GM12878 (cell line): Measurements from ENCODE around the gene ZFP1. TPM values are rescaled to one million over a fixed set of nuclear protein-coding genes. Genes with fewer than 3 reads are reported as not detected.

Source experiments
- ATAC-seq: fragments of 200-7000 bp; cut with Tn5 transposase; 3 replicates; pipeline ENCODE4 v1.9.1; 2020; ENCODE audit warnings: mild to moderate bottlenecking, moderate library complexity
- BruUV-seq: library from RNA; stranded (reverse); fragments of 400-500 nt; replicated peaks from 2 replicates; lab custom pipeline; 2021; lab: Mats Ljungman, UMichigan
- CTCF ChIA-PET: fragments of 300-600 bp; sonication (Branson Sonifier 250); formaldehyde crosslinking; extraction: SDS; loops from one replicate; lab custom pipeline; 2021; ENCODE audit warnings: inconsistent platforms; lab: Yijun Ruan, JAX
- POLR2A ChIA-PET: fragments of 350-600 bp; formaldehyde crosslinking; extraction: SDS; loops from one replicate; lab custom pipeline; 2021; ENCODE audit warnings: inconsistent platforms; lab: Charles Lee
- RAD21 ChIA-PET: fragments of 300-600 bp; sonication (Branson Sonifier 250); formaldehyde crosslinking; loops from one replicate; lab custom pipeline; 2023; ENCODE audit warnings: antibody characterized with exemption; ENCODE audit not compliant: unreplicated experiment; lab: Charles Lee
- SMC1A ChIA-PET: fragments of 300-600 bp; sonication (Branson Sonifier 250); formaldehyde crosslinking; loops from one replicate; lab custom pipeline; 2023; ENCODE audit not compliant: unreplicated experiment, uncharacterized antibody; lab: Charles Lee
- DNase-seq: peaks from one replicate; pipeline ENCODE4 v3.0.0-alpha.2; 2011; ENCODE audit warnings: low read depth, low spot score
- FAIRE-seq: peaks from 3 replicates; lab custom pipeline; 2011; peaks lifted over from hg19 to GRCh38; lab: Jason Lieb, UNC
- H2AFZ ChIP-seq: 2 replicates; pipeline ENCODE4 v1.6.0; 2011; ENCODE audit warnings: low read depth, low read length, control low read depth; ENCODE audit not compliant: control insufficient read depth
- H3K27ac ChIP-seq: 2 replicates; pipeline ENCODE4 v1.5.1; 2011; ENCODE audit warnings: control low read depth; ENCODE audit not compliant: control insufficient read depth, insufficient read depth
- H3K27me3 ChIP-seq, 2 experiments: replicated peaks in 1 of 2; 2 replicates each; pipeline versions ENCODE4 v1.6.0 to v1.6.1; 2011; ENCODE audit warnings: low read length in 1 of 2; ENCODE audit not compliant: control insufficient read depth in 2 of 2, insufficient read depth in 2 of 2
- H3K36me3 ChIP-seq, 2 experiments: 2 replicates each; pipeline ENCODE4 v1.5.1; 2011; ENCODE audit warnings: low read length in 1 of 2; ENCODE audit not compliant: control insufficient read depth in 2 of 2, insufficient read depth in 2 of 2
- H3K4me1 ChIP-seq: 2 replicates; pipeline ENCODE4 v1.6.1; 2011; ENCODE audit warnings: mild to moderate bottlenecking, low read length, moderate library complexity, mixed read lengths; ENCODE audit not compliant: control insufficient read depth, insufficient read depth
- H3K4me2 ChIP-seq: 2 replicates; pipeline ENCODE4 v1.6.0; 2011; ENCODE audit warnings: control low read depth; ENCODE audit not compliant: control insufficient read depth, insufficient read depth
- H3K4me3 ChIP-seq: fragments of 200-600 bp; sonication (generic); 2 replicates; pipeline ENCODE4 v1.5.1; 2016
- H3K79me2 ChIP-seq: 2 replicates; pipeline ENCODE4 v1.6.0; 2011; ENCODE audit warnings: low read length; ENCODE audit not compliant: control insufficient read depth, insufficient read depth
- H3K9ac ChIP-seq: 2 replicates; pipeline ENCODE4 v1.8.0; 2011; ENCODE audit warnings: low read length, control low read depth, mixed read lengths; ENCODE audit not compliant: control insufficient read depth, insufficient read depth
- H3K9me3 ChIP-seq: replicated peaks from 3 replicates; pipeline ENCODE4 v1.5.1; 2011; ENCODE audit warnings: mild to moderate bottlenecking, low read length; ENCODE audit not compliant: control insufficient read depth, insufficient read depth
- H4K20me1 ChIP-seq: 2 replicates; pipeline ENCODE4 v1.6.0; 2011; ENCODE audit not compliant: control insufficient read depth, insufficient read depth
- BHLHE40 ChIP-seq, 2 experiments: fragments of 450-650 bp in 1 of 2; IDR thresholded peaks; 2 replicates each; pipeline ENCODE4 v1.6.1; 2011 to 2017; ENCODE audit warnings: low read depth in 2 of 2, borderline replicate concordance in 1 of 2, improper control_type of control experiment in 1 of 2, low read length in 1 of 2, mild to moderate bottlenecking in 1 of 2
- CBX3 ChIP-seq: fragments of 200-600 bp; sonication (generic); IDR thresholded peaks from 2 replicates; pipeline ENCODE4 v1.6.1; 2016; ENCODE audit warnings: low read depth, borderline replicate concordance
- CEBPZ ChIP-seq: fragments of 150-350 bp; IDR thresholded peaks from 2 replicates; pipeline ENCODE4 v1.6.1; 2016; ENCODE audit warnings: low read depth, low read length
- DPF2 ChIP-seq: fragments of 450-650 bp; IDR thresholded peaks from 2 replicates; pipeline ENCODE4 v1.6.1; 2017; ENCODE audit warnings: mild to moderate bottlenecking
- EGR1 ChIP-seq, 2 experiments: IDR thresholded peaks; 1 replicate in 1 of 2; 2 replicates in 1 of 2; pipeline ENCODE4 v1.6.1; 2011 to 2012; ENCODE audit warnings: low read depth in 2 of 2, low read length in 2 of 2, borderline replicate concordance in 1 of 2, mild to moderate bottlenecking in 1 of 2, moderate library complexity in 1 of 2
- KDM1A ChIP-seq: fragments of 200-600 bp; sonication (generic); IDR thresholded peaks from 2 replicates; pipeline ENCODE4 v1.6.1; 2016; ENCODE audit warnings: borderline replicate concordance
- MEF2B ChIP-seq: fragments of 450-650 bp; IDR thresholded peaks from 2 replicates; pipeline ENCODE4 v1.6.1; 2018; ENCODE audit warnings: mild to moderate bottlenecking, moderate library complexity; ENCODE audit not compliant: partially characterized antibody, poor library complexity, severe bottlenecking
- NFYB ChIP-seq: IDR thresholded peaks from 2 replicates; pipeline ENCODE4 v1.6.1; 2011; ENCODE audit warnings: low read depth, mild to moderate bottlenecking, low read length, improper control_type of control experiment, moderate library complexity; ENCODE audit not compliant: insufficient read depth
- SIX5 ChIP-seq: IDR thresholded peaks from 2 replicates; pipeline ENCODE4 v1.6.1; 2011; ENCODE audit warnings: mild to moderate bottlenecking, low read depth, low read length, moderate library complexity; ENCODE audit not compliant: severe bottlenecking
- SREBF2 ChIP-seq: IDR thresholded peaks from 2 replicates; pipeline ENCODE4 v1.6.1; 2012; ENCODE audit warnings: mild to moderate bottlenecking, low read length
- SRF ChIP-seq, 2 experiments: IDR thresholded peaks; 2 replicates each; pipeline ENCODE4 v1.6.1; 2011; ENCODE audit warnings: low read depth in 2 of 2, low read length in 2 of 2, mild to moderate bottlenecking in 1 of 2, moderate library complexity in 1 of 2
- WGBS: methylation state at CpG from one replicate; pipeline ENCODE4 v1.1.6; 2016; ENCODE audit warnings: low lambda C conversion rate; ENCODE audit not compliant: insufficient replicate concordance, insufficient coverage; ENCODE audit errors: missing lambda C conversion rate; 5-methylcytosine and 5-hydroxymethylcytosine counted together
- in situ Hi-C: fragments of 300-500 bp; cut with MboI; formaldehyde crosslinking; loops from 9 replicates; pipeline ENCODE4 v1.14.3; 2018; ENCODE audit warnings: mixed read lengths
- intact Hi-C: fragments of 100-400 bp; cut with micrococcal nuclease; formaldehyde crosslinking; loops from one replicate; pipeline ENCODE4 v1.14.2; 2022; ENCODE audit not compliant: unreplicated experiment
- polyA plus RNA-seq, 11 experiments: library from polyadenylated mRNA; depleted of rRNA in 4 of 11; unstranded in 6 of 11; stranded (reverse) in 5 of 11; fragments of >200 nt; fragmentation: Nextera tagmentation in 4 of 11; fragmentation: Illumina TruSeq in 1 of 11; extraction: Ambion mirVana in 4 of 11; extraction: Trizol in 1 of 11; gene quantifications; 1 replicate in 1 of 11; 2 replicates in 10 of 11; pipeline versions ENCODE4 v1.2.1 to v1.2.3, GENCODE V29; 2011 to 2016; ENCODE audit warnings: inconsistent platforms in 2 of 11, missing spikeins in 2 of 11, low read depth in 1 of 11
- total RNA-seq, 4 experiments: library from RNA; depleted of rRNA in 3 of 4; stranded (reverse); fragments of >200 nt in 3 of 4; fragmentation: Illumina TruSeq in 1 of 4; extraction: Trizol in 1 of 4; gene quantifications; 2 replicates each; pipeline versions ENCODE4 v1.2.1 to v1.2.3, GENCODE V29; 2013 to 2021
- TF ChIP-seq, protein P1 (sequence below): IDR thresholded peaks from 2 replicates; pipeline ENCODE4 v1.6.1; 2012; ENCODE audit warnings: mild to moderate bottlenecking, low read depth, low read length
- TF ChIP-seq, protein P2 (sequence below): fragments of 450-650 bp; formaldehyde crosslinking; IDR thresholded peaks from 2 replicates; pipeline ENCODE4 v1.5.0; 2022; ENCODE audit warnings: mild to moderate bottlenecking, missing genetic modification characterization

Gene ZFP1
- total and polyA plus RNA-seq, 10 of the 15 experiments (the other 5 are each of a cell fraction or from before 2014, with no cell fraction given): 3.5 to 17.6 (median 14.7) TPM

DNA sequence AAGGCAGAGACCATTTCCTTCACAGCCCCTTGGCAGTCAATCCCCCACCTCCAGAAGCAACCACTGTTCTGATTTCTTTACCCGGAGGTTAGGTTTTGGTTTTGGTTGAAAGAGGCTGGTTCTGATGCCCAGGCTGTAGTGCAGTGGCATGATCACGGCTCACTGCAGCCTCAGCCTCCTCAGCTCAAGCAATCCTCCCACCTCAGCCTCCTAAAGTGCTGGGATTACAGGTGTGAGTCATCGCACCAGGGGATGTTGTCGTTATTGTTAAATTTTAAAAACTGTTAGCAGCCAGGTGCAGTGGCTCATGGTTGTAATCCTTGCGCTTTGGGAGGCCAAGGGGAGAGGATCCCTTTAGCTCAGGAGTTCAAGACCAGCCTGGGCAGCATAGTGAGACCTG lies 61.6 kb downstream of the ZFP1 start:
- Histone ChIP-seq H3K27ac (no peak overlapping the region), H3K4me3 (no peak overlapping the region), H4K20me1 (no peaks in the 10 kb centered on the region), H2AFZ (no peak overlapping the region), H3K9me3 (no peaks in the 10 kb centered on the region), H3K4me1 (peaks cover 5% of the 10 kb centered on the region), H3K27me3 (no peaks in the 10 kb centered on the region), H3K9ac (no peak overlapping the region), H3K36me3 (no peaks in the 10 kb centered on the region), H3K4me2 (no peak overlapping the region), H3K79me2 (no peaks in the 10 kb centered on the region)
- SMC1A ChIA-PET: no interaction called here
- BruUV-seq: no TSS peak
- in situ Hi-C loops: loop anchor here (10.0 kb wide), 1 partner anchor 555 kb away; no protein-coding TSS in a partner anchor
- CTCF ChIA-PET: interaction anchor here (1.5 to 1.6 kb wide), 2 partner anchors 10 to 147 kb away, joined by 3 to 8 read pairs; no protein-coding TSS in a partner anchor
- ATAC-seq (no peak), FAIRE-seq (no peak), DNase-seq (no peak)
- POLR2A ChIA-PET: no interaction called here
- RAD21 ChIA-PET: no interaction called here
- intact Hi-C loops: no loop called here
- 57% methylated on average over 5 of the region's 5 CpGs for WGBS
- TF ChIP-seq, protein P1, sequence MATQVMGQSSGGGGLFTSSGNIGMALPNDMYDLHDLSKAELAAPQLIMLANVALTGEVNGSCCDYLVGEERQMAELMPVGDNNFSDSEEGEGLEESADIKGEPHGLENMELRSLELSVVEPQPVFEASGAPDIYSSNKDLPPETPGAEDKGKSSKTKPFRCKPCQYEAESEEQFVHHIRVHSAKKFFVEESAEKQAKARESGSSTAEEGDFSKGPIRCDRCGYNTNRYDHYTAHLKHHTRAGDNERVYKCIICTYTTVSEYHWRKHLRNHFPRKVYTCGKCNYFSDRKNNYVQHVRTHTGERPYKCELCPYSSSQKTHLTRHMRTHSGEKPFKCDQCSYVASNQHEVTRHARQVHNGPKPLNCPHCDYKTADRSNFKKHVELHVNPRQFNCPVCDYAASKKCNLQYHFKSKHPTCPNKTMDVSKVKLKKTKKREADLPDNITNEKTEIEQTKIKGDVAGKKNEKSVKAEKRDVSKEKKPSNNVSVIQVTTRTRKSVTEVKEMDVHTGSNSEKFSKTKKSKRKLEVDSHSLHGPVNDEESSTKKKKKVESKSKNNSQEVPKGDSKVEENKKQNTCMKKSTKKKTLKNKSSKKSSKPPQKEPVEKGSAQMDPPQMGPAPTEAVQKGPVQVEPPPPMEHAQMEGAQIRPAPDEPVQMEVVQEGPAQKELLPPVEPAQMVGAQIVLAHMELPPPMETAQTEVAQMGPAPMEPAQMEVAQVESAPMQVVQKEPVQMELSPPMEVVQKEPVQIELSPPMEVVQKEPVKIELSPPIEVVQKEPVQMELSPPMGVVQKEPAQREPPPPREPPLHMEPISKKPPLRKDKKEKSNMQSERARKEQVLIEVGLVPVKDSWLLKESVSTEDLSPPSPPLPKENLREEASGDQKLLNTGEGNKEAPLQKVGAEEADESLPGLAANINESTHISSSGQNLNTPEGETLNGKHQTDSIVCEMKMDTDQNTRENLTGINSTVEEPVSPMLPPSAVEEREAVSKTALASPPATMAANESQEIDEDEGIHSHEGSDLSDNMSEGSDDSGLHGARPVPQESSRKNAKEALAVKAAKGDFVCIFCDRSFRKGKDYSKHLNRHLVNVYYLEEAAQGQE: no peak
- TF ChIP-seq SIX5 (no peak), DPF2 (no peak), NFYB (no peak), BHLHE40 (IDR thresholded peaks at IDR 0.05; ENCODE audit: borderline replicate concordance in 1 of 2, low read depth in 2 of 2, low read length in 1 of 2) (no peak), MEF2B (no peak), KDM1A (no peak), CEBPZ (no peak), SRF (IDR thresholded peaks at IDR 0.05; ENCODE audit: low read depth in 2 of 2, low read length in 2 of 2) (no peak), SREBF2 (no peak), EGR1 (IDR thresholded peaks at IDR 0.05; ENCODE audit: borderline replicate concordance in 1 of 2, low read depth in 2 of 2, low read length in 2 of 2) (no peak), CBX3 (no peak)
- TF ChIP-seq, protein P2, sequence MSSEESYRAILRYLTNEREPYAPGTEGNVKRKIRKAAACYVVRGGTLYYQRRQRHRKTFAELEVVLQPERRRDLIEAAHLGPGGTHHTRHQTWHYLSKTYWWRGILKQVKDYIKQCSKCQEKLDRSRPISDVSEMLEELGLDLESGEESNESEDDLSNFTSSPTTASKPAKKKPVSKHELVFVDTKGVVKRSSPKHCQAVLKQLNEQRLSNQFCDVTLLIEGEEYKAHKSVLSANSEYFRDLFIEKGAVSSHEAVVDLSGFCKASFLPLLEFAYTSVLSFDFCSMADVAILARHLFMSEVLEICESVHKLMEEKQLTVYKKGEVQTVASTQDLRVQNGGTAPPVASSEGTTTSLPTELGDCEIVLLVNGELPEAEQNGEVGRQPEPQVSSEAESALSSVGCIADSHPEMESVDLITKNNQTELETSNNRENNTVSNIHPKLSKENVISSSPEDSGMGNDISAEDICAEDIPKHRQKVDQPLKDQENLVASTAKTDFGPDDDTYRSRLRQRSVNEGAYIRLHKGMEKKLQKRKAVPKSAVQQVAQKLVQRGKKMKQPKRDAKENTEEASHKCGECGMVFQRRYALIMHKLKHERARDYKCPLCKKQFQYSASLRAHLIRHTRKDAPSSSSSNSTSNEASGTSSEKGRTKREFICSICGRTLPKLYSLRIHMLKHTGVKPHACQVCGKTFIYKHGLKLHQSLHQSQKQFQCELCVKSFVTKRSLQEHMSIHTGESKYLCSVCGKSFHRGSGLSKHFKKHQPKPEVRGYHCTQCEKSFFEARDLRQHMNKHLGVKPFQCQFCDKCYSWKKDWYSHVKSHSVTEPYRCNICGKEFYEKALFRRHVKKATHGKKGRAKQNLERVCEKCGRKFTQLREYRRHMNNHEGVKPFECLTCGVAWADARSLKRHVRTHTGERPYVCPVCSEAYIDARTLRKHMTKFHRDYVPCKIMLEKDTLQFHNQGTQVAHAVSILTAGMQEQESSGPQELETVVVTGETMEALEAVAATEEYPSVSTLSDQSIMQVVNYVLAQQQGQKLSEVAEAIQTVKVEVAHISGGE: no peak
